Activated naive CD8-positive, alpha-beta T cell treated with anti-CD3 and anti-CD28 coated beads, Interleukin-2, amount 10 ng/mL, durations not matched to agents 7 days and 5 days (primary cell): ENCODE data around the gene DNAH2. TPM values are rescaled to one million over a fixed set of nuclear protein-coding genes. Genes with fewer than 3 reads are reported as not detected.

Source experiments
- ATAC-seq: fragments of 150-1000 bp; cut with Tn5 transposase; one replicate; pipeline ENCODE4 v1.10.0; 2021; ENCODE audit warnings: low read depth, moderate library complexity
- POLR2A ChIA-PET: fragments of 350-600 bp; sonication (Branson Sonifier 250); formaldehyde crosslinking; loops from one replicate; lab custom pipeline; 2021; ENCODE audit warnings: antibody characterized with exemption; lab: Charles Lee
- DNase-seq: peaks from one replicate; pipeline ENCODE4 v3.0.0; 2021
- H3K27ac Mint-ChIP-seq: one replicate; pipeline ENCODE4 v1.8.0; 2022; ENCODE audit warnings: mild to moderate bottlenecking, mixed read lengths
- H3K27me3 Mint-ChIP-seq: one replicate; pipeline ENCODE4 v1.8.0; 2022; ENCODE audit warnings: mild to moderate bottlenecking, moderate library complexity, mixed read lengths
- H3K36me3 Mint-ChIP-seq: one replicate; pipeline ENCODE4 v1.8.0; 2021; ENCODE audit warnings: mild to moderate bottlenecking, mixed read lengths
- H3K4me1 Mint-ChIP-seq: one replicate; pipeline ENCODE4 v1.8.0; 2021; ENCODE audit warnings: mixed read lengths
- H3K4me3 Mint-ChIP-seq: one replicate; pipeline ENCODE4 v1.8.0; 2022; ENCODE audit warnings: mild to moderate bottlenecking, moderate library complexity, mixed read lengths
- H3K9me3 Mint-ChIP-seq: one replicate; pipeline ENCODE4 v1.8.0; 2021; ENCODE audit warnings: mixed read lengths
- total RNA-seq, 2 experiments: library from RNA; stranded (reverse); gene quantifications; one replicate each; pipeline ENCODE4 v1.2.3, GENCODE V29; 2021

DNAH2 gene
- total RNA-seq, 2 experiments from 2014 or later: not detected

DNA sequence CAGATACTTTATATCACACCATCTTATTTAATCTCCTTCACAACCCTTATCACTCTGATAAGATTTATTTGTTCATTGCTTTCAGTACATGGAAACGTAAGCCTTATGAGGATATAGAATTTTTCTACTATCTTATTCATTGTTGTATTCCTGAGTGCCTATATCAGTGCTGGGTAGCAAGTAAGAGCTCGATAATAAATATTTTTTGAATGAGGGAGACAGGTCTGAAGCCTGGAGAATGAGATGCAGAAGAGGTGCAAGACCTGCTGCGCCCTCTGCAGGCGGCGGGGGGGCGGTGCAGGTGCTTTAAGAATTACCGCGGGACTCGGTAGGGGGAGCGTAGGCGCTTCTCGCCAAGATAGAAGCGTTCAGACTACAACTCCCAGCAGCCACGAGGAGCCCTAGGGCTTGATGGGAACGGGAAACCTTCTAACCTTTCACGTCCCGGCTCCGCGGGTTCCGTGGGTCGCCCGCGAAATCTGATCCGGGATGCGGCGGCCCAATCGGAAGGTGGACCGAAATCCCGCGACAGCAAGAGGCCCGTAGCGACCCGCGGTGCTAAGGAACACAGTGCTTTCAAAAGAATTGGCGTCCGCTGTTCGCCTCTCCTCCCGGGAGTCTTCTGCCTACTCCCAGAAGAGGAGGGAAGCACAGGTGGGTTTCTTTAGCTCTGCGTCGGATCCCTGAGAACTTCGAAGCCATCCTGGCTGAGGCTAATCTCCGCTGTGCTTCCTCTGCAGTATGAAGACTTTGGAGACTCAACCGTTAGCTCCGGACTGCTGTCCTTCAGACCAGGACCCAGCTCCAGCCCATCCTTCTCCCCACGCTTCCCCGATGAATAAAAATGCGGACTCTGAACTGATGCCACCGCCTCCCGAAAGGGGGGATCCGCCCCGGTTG is 29.4 kb upstream of the DNAH2 start, which contains the start of gene WRAP53:
WRAP53 (plus strand) TSS at position 570 of the 900 bp plus-strand sequence; CDS start at position 742, 172 bp downstream.
- H3K4me3 Mint-ChIP-seq: peak within 1 kb of the TSS; percentile 99
- H3K9me3 Mint-ChIP-seq: no peaks in the 10 kb centered on the region
- peaks cover 25% of the 10 kb centered on the region for H3K4me1 Mint-ChIP-seq
- DNase-seq: peak; percentile 98
- H3K27me3 Mint-ChIP-seq: no peaks in the 10 kb centered on the region
- peak within 1 kb of the TSS; percentile 100 for H3K27ac Mint-ChIP-seq
- POLR2A ChIA-PET: interaction anchor here (0.6 to 4.9 kb wide), 44 partner anchors 16 to 643 kb away, joined by 3 to 57 read pairs (median 4); partner anchors contain the start of genes ACAP1, ATP1B2, CD68 and CNTROB
- peak; percentile 85 for ATAC-seq
- peaks cover 18% of the 10 kb centered on the region for H3K36me3 Mint-ChIP-seq

DNA sequence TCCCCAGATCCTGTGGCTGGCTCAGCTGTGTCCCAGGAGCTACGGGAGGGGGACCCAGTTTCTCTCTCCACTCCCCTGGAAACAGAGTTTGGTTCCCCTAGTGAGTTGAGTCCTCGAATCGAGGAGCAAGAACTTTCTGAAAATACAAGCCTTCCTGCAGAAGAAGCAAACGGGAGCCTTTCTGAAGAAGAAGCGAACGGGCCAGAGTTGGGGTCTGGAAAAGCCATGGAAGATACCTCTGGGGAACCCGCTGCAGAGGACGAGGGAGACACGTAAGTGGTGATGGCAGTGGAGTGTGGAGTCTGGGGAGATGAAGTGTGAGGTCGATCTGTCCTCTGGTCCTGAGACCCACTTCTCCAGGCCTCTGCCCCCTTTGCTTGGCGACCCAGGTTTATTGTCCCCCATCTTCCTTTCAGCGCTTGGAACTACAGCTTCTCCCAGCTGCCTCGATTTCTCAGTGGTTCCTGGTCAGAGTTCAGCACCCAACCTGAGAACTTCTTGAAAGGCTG is 28.7 kb upstream of the DNAH2 start:
- peaks cover 27% of the 10 kb centered on the region for H3K4me1 Mint-ChIP-seq
- H3K4me3 Mint-ChIP-seq: peak overlapping the region; percentile 99
- H3K9me3 Mint-ChIP-seq: no peaks in the 10 kb centered on the region
- POLR2A ChIA-PET: interaction anchor here (1.1 to 4.9 kb wide), 9 partner anchors 18 to 204 kb away, joined by 3 to 50 read pairs (median 20); partner anchors contain the start of genes CD68, DNAH2, FXR2 and POLR2A
- peak overlapping the region; percentile 75 for H3K27ac Mint-ChIP-seq
- no peak for DNase-seq
- no peak for ATAC-seq
- peaks cover 21% of the 10 kb centered on the region for H3K36me3 Mint-ChIP-seq
- H3K27me3 Mint-ChIP-seq: no peaks in the 10 kb centered on the region

DNA sequence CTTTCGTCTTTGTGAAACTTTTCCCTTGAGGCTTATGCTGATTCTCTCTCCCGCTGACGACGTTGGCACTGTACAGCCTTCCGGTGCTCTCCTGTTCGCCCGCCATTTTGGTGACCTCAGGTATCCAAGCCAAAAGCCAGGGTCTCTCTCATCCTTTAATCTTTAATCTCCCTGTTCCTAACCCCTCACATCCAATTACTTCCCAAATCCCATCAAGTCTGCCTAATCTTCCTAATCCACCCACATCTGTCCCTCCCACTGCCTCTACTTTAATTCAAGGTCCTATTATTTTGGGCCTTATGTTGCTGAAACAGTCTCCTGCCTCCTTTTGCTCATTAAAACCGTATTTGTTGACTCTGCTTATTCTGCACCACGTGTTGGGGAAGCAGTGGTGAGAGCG is 22.0 kb upstream of the DNAH2 start:
- DNase-seq (no peak), ATAC-seq (no peak)
- Mint-ChIP-seq H3K4me1 (peaks cover 8% of the 10 kb centered on the region), H3K4me3 (no peak overlapping the region), H3K36me3 (peaks cover 29% of the 10 kb centered on the region), H3K9me3 (no peaks in the 10 kb centered on the region), H3K27me3 (no peaks in the 10 kb centered on the region), H3K27ac (no peak overlapping the region)
- POLR2A ChIA-PET: no interaction called here

DNA sequence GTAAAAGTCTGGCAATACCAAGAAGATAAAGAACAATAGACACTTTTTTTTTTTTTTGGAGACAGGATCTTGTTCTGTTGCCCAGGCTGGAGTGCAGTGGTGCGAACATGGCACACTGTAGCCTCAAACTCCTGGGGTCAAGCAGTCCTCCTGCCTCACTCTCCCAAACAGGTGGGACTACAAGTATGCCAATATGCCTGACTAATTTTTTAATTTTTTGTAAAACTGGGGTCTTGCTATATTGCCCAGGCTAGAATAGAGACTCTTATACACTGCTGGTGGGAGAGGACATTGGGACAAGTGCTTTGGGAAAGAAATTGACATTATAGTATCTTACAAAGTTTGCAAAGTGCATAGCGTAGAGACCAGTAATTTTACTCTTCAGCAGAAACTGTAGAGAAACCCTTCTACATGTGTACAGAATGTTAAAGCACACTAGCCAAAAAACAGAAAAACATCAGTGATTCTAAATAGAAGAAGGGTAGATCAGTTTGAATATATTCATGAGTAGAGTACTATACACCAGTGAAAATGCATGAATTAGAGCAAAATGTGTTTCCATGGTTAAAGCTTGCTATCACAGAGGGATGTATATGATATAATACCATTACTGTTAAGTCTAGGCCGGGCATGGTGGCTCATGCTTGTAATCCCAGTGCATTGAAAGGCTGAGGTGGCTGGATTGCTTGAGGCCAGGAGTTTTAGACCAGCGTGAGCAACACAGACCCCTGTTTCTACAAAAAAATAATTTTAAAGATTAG is 19.5 kb upstream of the DNAH2 start:
- DNase-seq (no peak), ATAC-seq (no peak)
- H3K4me3 Mint-ChIP-seq: no peak overlapping the region
- POLR2A ChIA-PET: interaction anchor here (0.7 kb wide), 1 partner anchor 207 kb away, joined by 3 read pairs; no protein-coding TSS in a partner anchor
- no peak overlapping the region for H3K27ac Mint-ChIP-seq
- H3K36me3 Mint-ChIP-seq: peaks cover 33% of the 10 kb centered on the region
- no peaks in the 10 kb centered on the region for H3K9me3 Mint-ChIP-seq
- H3K27me3 Mint-ChIP-seq: no peaks in the 10 kb centered on the region
- peaks cover 8% of the 10 kb centered on the region for H3K4me1 Mint-ChIP-seq

DNA sequence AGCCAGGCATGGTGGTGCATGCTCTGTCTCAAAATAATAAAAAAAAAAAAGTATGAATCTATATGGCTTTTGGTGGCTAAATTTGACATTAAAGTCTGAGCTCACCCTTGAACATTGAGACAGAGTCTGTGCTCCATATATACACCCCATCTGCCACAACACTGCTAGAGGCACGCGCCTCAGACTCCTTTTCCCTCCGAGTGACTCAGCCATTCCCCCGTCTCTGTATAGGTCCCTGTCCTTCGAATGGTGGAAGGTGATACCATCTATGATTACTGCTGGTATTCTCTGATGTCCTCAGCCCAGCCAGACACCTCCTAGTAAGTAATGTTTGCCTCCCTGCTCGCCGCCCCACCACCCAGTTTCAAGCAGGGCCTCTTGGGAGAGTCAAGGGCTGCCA is 17.0 kb upstream of the DNAH2 start:
- POLR2A ChIA-PET: no interaction called here
- Mint-ChIP-seq H3K4me3 (no peak overlapping the region), H3K36me3 (peaks cover 25% of the 10 kb centered on the region), H3K4me1 (peaks cover 11% of the 10 kb centered on the region), H3K9me3 (no peaks in the 10 kb centered on the region), H3K27ac (no peak overlapping the region), H3K27me3 (peaks cover 15% of the 10 kb centered on the region)
- DNase-seq (no peak), ATAC-seq (no peak)

DNA sequence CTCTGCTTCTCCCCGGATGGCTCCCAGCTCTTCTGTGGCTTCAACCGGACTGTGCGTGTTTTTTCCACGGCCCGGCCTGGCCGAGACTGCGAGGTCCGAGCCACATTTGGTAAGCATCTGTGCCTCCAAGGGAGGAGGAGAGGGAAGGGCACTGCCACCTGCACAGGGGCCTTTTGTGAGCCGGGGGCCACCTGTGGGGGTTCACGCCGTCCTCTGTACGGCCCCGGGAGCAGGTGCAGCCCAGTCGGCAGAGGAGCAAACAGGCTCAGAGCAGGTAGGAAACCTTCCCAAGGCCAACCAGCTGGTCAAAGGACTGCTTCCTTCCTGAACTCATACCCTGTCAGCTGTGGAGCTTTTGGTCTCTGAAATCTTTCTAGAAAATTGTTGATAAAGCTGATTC is 15.9 kb upstream of the DNAH2 start:
- Mint-ChIP-seq H3K4me1 (peaks cover 8% of the 10 kb centered on the region), H3K27ac (no peak overlapping the region), H3K27me3 (peaks cover 27% of the 10 kb centered on the region), H3K9me3 (no peaks in the 10 kb centered on the region), H3K4me3 (no peak overlapping the region), H3K36me3 (peaks cover 17% of the 10 kb centered on the region)
- DNase-seq (no peak), ATAC-seq (no peak)
- POLR2A ChIA-PET: no interaction called here

DNA sequence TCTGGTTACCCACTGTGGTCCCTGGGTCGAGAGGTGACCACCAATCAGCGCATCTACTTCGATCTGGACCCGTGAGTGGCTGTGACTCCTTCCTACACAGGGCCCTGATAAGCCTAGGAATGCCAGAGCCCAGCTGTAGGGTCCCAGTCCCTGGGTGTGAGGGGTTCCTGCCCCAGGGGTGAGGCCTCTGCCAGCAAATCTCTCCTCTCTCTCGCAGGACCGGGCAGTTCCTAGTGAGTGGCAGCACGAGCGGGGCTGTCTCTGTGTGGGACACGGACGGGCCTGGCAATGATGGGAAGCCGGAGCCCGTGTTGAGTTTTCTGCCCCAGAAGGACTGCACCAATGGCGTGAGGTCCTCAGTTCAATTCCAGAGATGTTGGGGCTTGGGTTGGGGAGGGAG is 14.8 kb upstream of the DNAH2 start:
- Mint-ChIP-seq H3K4me3 (no peak overlapping the region), H3K9me3 (no peaks in the 10 kb centered on the region), H3K27ac (no peak overlapping the region), H3K27me3 (peaks cover 35% of the 10 kb centered on the region), H3K36me3 (peaks cover 15% of the 10 kb centered on the region), H3K4me1 (peaks cover 8% of the 10 kb centered on the region)
- POLR2A ChIA-PET: interaction anchor here (0.6 kb wide), 1 partner anchor 122 kb away, joined by 5 read pairs; no protein-coding TSS in a partner anchor
- no peak for DNase-seq
- ATAC-seq: no peak

DNA sequence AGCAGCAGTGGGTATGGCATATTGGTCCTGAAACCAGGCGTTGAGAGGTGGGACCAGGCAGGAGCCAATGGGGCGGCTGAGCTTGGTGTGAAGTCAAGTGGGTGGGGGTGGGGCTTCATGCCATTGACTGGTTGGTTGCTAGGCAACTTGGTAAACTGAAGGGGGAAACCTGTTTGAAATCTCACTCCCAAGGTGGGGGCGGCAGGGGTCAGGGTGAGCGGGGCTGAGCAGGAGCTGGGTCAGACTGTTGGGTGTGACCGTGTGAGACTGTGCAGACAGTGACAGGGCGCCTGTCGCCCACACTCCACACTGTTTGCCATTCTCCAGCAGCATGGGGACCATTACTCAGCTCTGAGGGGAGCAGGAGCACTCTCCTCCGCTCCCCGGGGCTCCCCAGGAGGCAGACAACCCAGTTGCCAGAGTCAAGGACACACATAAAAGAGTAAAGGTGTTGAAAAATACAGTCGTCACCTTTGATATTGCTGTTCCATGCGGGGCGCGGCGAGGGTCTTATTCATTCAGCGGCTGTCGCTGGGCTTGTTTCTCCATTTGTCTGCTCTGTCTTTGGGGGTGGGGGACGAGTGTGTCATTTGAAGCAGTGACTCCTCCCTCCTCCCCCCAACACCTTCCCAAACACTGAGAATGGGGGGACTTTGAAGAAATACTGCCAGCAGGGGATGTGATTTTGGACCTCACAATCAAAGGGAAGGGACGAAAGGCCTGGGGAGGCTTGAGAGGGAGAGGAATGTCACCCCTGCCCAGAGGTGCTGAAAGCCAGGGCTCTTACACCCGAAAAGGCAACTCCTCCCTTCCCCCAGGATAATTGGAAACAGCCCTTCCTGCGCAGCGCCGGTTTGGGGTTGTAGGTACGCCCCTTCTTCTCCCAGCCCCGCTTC is 13.7 kb upstream of the DNAH2 start:
- no peak for DNase-seq
- Mint-ChIP-seq H3K36me3 (peaks cover 11% of the 10 kb centered on the region), H3K9me3 (no peaks in the 10 kb centered on the region), H3K4me1 (peaks cover 8% of the 10 kb centered on the region), H3K27ac (no peak overlapping the region), H3K27me3 (peaks cover 38% of the 10 kb centered on the region), H3K4me3 (peak overlapping the region; percentile 56)
- POLR2A ChIA-PET: interaction anchor here (0.6 to 1.5 kb wide), 2 partner anchors 17 to 123 kb away, joined by 5 to 7 read pairs; partner anchors contain the start of gene TP53
- ATAC-seq: no peak

DNA sequence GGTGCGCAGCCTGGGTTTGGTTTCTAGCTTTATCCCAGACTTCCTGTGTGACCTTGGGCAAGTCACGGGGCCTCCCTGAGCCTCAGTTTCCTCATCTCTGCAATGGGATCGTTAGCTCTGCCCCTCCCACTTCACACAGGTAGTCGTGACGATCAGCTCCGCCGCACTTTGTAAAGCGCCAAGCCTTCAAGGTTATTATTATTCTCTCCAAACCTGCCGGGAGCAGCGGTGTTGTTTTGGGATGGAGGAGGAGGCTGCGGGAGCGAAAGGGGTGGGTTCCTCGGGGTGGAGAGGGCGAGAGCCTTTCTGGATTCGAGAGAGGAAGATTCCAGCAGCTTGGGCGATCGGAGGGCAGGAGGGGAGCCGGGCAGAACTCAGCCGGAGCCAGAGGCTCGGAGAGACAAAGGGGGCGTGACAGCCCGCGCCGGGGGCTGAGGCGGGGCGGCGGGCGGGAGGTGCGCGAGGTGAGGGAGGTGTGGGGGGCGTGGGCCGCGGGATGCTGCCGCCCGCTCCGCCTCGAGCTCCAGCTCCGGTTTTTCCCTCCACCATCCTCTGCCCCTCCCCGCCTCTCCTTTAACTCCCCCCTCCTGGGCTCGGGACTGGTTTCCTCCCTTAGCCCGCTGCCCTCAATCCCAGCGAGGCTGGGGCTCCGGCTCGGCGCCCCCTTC is 12.8 kb upstream of the DNAH2 start, which contains the start of gene EFNB3:
EFNB3 (plus strand) TSS at position 602 of the 668 bp plus-strand sequence. CDS start 397 bp downstream, outside the sequence.
- H3K4me1 Mint-ChIP-seq: peaks cover 8% of the 10 kb centered on the region
- no peak for DNase-seq
- no peak for ATAC-seq
- H3K27me3 Mint-ChIP-seq: peaks cover 40% of the 10 kb centered on the region
- H3K4me3 Mint-ChIP-seq: peak within 1 kb of the TSS; percentile 56
- peak within 1 kb of the TSS; percentile 28 for H3K27ac Mint-ChIP-seq
- peaks cover 11% of the 10 kb centered on the region for H3K36me3 Mint-ChIP-seq
- POLR2A ChIA-PET: interaction anchor here (1.2 to 1.5 kb wide), 2 partner anchors 17 to 18 kb away, joined by 3 to 7 read pairs; partner anchors contain the start of gene TP53
- no peaks in the 10 kb centered on the region for H3K9me3 Mint-ChIP-seq

DNA sequence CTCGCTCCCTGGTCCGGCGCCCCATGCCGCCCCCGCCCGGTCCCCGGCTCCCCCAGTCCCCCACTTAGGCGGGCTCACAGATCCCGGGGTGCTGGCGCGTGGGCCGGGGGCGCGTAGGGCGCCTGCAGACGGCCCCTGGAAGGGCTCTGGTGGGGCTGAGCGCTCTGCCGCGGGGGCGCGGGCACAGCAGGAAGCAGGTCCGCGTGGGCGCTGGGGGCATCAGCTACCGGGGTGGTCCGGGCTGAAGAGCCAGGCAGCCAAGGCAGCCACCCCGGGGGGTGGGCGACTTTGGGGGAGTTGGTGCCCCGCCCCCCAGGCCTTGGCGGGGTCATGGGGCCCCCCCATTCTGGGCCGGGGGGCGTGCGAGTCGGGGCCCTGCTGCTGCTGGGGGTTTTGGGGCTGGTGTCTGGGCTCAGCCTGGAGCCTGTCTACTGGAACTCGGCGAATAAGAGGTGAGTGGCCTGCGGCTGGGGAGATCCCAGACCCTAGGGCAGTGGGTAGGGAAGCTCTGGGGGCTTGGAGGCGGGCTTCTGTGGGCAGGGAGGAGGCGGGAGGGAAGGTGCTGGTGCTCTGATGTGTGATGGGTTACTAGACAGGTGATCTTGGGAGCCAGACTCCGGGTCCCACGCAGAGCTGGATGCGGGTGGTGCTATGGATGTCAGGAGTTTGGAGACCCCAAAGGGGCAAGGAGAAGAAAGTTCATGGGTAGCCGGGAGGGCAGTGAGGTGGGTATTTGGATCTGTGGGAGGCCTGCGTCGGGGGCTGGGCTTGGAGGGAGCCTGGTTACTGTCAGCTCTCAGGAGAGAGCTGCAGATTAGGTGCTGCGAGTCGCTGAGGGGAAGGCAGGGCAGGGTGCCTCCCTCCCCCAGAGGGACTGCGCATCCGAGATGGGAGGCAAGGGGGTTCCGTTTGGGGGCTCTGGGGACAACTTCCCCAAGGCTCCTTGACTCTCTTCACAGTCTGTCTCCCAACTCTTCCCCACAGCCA is 12.0 kb upstream of the DNAH2 start:
- POLR2A ChIA-PET: interaction anchor here (0.9 to 1.2 kb wide), 4 partner anchors 17 to 78 kb away, joined by 3 to 4 read pairs (median 3); partner anchors contain the start of genes SAT2, TP53 and WRAP53
- H3K9me3 Mint-ChIP-seq: no peaks in the 10 kb centered on the region
- DNase-seq: no peak
- H3K27me3 Mint-ChIP-seq: peaks cover 42% of the 10 kb centered on the region
- peaks cover 15% of the 10 kb centered on the region for H3K4me1 Mint-ChIP-seq
- peaks cover 10% of the 10 kb centered on the region for H3K36me3 Mint-ChIP-seq
- H3K27ac Mint-ChIP-seq: peak overlapping the region; percentile 28
- peak overlapping the region; percentile 29 for H3K4me3 Mint-ChIP-seq
- peak; percentile 37 for ATAC-seq
